GM13976 (cell line): Measurements from ENCODE around the gene FABP2.

Experiments
- DNase-seq: peaks from one replicate; pipeline ENCODE4 v3.0.0; 2012; ENCODE audit warnings: low spot score
- CTCF ChIP-seq: IDR thresholded peaks from 2 replicates; pipeline ENCODE4 v1.5.1; 2012; ENCODE audit warnings: borderline replicate concordance, mild to moderate bottlenecking; ENCODE audit not compliant: insufficient read depth; ENCODE audit errors: extremely low read depth, missing control alignments, control extremely low read depth
- in situ Hi-C: fragments of 300-500 bp; cut with MboI; formaldehyde crosslinking; loops from one replicate; pipeline ENCODE4 v1.12.0; 2022; ENCODE audit warnings: low sequenced_read_pairs, mixed read lengths, inconsistent platforms; ENCODE audit not compliant: unreplicated experiment

The FABP2 gene

GRCh38 chr4:119268466-119268865, 53.5 kb downstream of the FABP2 start:
- DNase-seq: no peak
- in situ Hi-C loops: no loop called here
- no peak for TF ChIP-seq CTCF
